ENCODE results near the gene LDHA. TPM values are rescaled to one million over a fixed set of nuclear protein-coding genes. Genes with fewer than 3 reads are reported as not detected.

Gene LDHA
- polyA plus RNA-seq (2013, experiment 1 of 2) = 473 TPM
- 463 TPM for polyA plus RNA-seq (2013, experiment 2 of 2)

- H3K4me3 ChIP-seq (ENCODE audit: low read length) = peak within 1 kb of the TSS; percentile 89
- H3K4me1 ChIP-seq (ENCODE audit: control insufficient read depth, low read depth, low read length) = peaks cover 3% of the 10 kb centered on the region
- H3K27me3 ChIP-seq (ENCODE audit: insufficient read depth, low read length, poor library complexity) = no peaks in the 10 kb centered on the region
- H3K79me1 ChIP-seq (ENCODE audit: low read length) = peaks cover 3% of the 10 kb centered on the region
- H3K56ac ChIP-seq (ENCODE audit: low read length) = peak within 1 kb of the TSS; percentile 92
- peak within 1 kb of the TSS; percentile 51 for H2BK120ac ChIP-seq (ENCODE audit: low read depth, low read length)
- H2BK5ac ChIP-seq (ENCODE audit: low read length) = peak within 1 kb of the TSS; percentile 43
- peak within 1 kb of the TSS; percentile 89 for H3K4me2 ChIP-seq (ENCODE audit: low read length)
- no CpG with 5 or more reads among the region's 60 CpGs for WGBS (ENCODE audit: extremely low coverage, insufficient coverage, low lambda C conversion rate)
- peak within 1 kb of the TSS; percentile 58 for H4K8ac ChIP-seq (ENCODE audit: low read depth, low read length)
- H3K23ac ChIP-seq (ENCODE audit: low read length) = peak within 1 kb of the TSS; percentile 83
- H3K18ac ChIP-seq (ENCODE audit: low read length) = peak within 1 kb of the TSS; percentile 88
- peak within 1 kb of the TSS; percentile 87 for H3K27ac ChIP-seq (ENCODE audit: low read depth, low read length)
- peak within 1 kb of the TSS; percentile 96 for H3K9ac ChIP-seq (ENCODE audit: low read length)
- no peak within 1 kb of the TSS for H2AK5ac ChIP-seq (ENCODE audit: low read length)
- H3K79me2 ChIP-seq (ENCODE audit: control insufficient read depth, insufficient read depth, low read length) = peaks cover 23% of the 10 kb centered on the region
- H3K4ac ChIP-seq (ENCODE audit: low read depth, low read length) = peak within 1 kb of the TSS; percentile 82
- DNase-seq = peak; percentile 96
- peaks cover 5% of the 10 kb centered on the region for H3K36me3 ChIP-seq (ENCODE audit: control insufficient read depth, insufficient read depth, low read length)
- H4K5ac ChIP-seq (ENCODE audit: low read length) = no peak within 1 kb of the TSS
- H2BK15ac ChIP-seq (replicated peaks; ENCODE audit: low read depth) = no peak within 1 kb of the TSS
Measured at GRCh38 chr11:18394275-18394927, at the start of gene LDHA. TSS of gene LDHA (plus strand) at chr11:18394563. CDS start at chr11:18396843, 2,280 bp downstream.

DNA sequence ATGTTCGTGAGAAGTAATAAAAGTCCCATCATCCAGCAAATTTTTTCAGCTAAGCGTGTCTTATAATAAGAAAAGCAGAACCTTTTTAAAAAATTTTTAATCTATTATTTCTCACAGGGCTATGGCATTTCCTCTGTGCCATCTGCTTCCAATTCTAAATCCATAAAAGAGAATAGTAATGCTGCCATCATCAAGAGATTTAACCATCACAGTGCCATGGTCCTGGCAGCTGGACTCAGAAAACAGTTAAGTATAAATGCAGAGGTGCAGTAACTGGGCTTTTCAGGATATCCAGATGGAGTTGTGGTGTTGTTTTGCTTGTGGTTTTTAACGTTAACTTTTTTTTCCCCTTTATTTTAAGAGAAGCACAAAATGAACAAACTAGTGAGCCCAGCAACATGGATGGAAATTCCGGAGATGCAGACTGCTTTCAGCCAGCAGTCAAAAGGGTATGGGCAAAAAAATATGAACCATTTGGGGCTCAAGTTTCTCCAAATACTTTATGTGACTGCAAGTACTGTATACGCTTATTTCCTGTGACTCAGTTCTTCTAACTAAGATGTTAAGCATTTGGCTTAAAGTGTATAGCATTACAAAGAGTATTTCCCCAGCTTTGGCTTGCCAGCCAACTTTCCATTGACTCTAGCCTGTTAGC, 46.8 kb upstream of the LDHA start:
- Histone ChIP-seq H4K8ac (ENCODE audit: low read depth, low read length) (no peak overlapping the region), H3K79me2 (ENCODE audit: control insufficient read depth, insufficient read depth, low read length) (no peaks in the 10 kb centered on the region), H3K18ac (ENCODE audit: low read length) (no peak overlapping the region), H3K56ac (ENCODE audit: low read length) (no peak overlapping the region), H3K9ac (ENCODE audit: low read length) (no peak overlapping the region), H3K4ac (ENCODE audit: low read depth, low read length) (no peak overlapping the region), H2BK15ac (replicated peaks; ENCODE audit: low read depth) (no peak overlapping the region), H4K5ac (ENCODE audit: low read length) (no peak overlapping the region), H2BK5ac (ENCODE audit: low read length) (no peak overlapping the region), H3K23ac (ENCODE audit: low read length) (no peak overlapping the region), H2BK120ac (ENCODE audit: low read depth, low read length) (no peak overlapping the region), H3K27ac (ENCODE audit: low read depth, low read length) (no peak overlapping the region), H3K79me1 (ENCODE audit: low read length) (no peaks in the 10 kb centered on the region), H3K36me3 (ENCODE audit: control insufficient read depth, insufficient read depth, low read length) (peaks cover 2% of the 10 kb centered on the region), H3K4me2 (ENCODE audit: low read length) (no peak overlapping the region), H3K4me1 (ENCODE audit: control insufficient read depth, low read depth, low read length) (no peaks in the 10 kb centered on the region), H3K27me3 (ENCODE audit: insufficient read depth, low read length, poor library complexity) (no peaks in the 10 kb centered on the region), H2AK5ac (ENCODE audit: low read length) (no peak overlapping the region), H3K4me3 (ENCODE audit: low read length) (no peak overlapping the region)
- no peak for DNase-seq
- no CpG with 5 or more reads among the region's 5 CpGs for WGBS (ENCODE audit: extremely low coverage, insufficient coverage, low lambda C conversion rate)

GRCh38 chr11:18352581-18352980, 41.8 kb upstream of the LDHA start:
- H3K56ac ChIP-seq (ENCODE audit: low read length) = no peak overlapping the region
- H3K23ac ChIP-seq (ENCODE audit: low read length) = no peak overlapping the region
- no peak overlapping the region for H3K9ac ChIP-seq (ENCODE audit: low read length)
- H2BK15ac ChIP-seq (replicated peaks; ENCODE audit: low read depth) = no peak overlapping the region
- no peak for DNase-seq
- no peak overlapping the region for H3K27ac ChIP-seq (ENCODE audit: low read depth, low read length)
- no peaks in the 10 kb centered on the region for H3K79me1 ChIP-seq (ENCODE audit: low read length)
- no peak overlapping the region for H2BK5ac ChIP-seq (ENCODE audit: low read length)
- no peak overlapping the region for H4K5ac ChIP-seq (ENCODE audit: low read length)
- H3K18ac ChIP-seq (ENCODE audit: low read length) = no peak overlapping the region
- H4K8ac ChIP-seq (ENCODE audit: low read depth, low read length) = no peak overlapping the region
- H2AK5ac ChIP-seq (ENCODE audit: low read length) = no peak overlapping the region
- no peak overlapping the region for H3K4me2 ChIP-seq (ENCODE audit: low read length)
- H2BK120ac ChIP-seq (ENCODE audit: low read depth, low read length) = no peak overlapping the region
- H3K4me1 ChIP-seq (ENCODE audit: control insufficient read depth, low read depth, low read length) = no peaks in the 10 kb centered on the region
- H3K79me2 ChIP-seq (ENCODE audit: control insufficient read depth, insufficient read depth, low read length) = no peaks in the 10 kb centered on the region
- no peak overlapping the region for H3K4ac ChIP-seq (ENCODE audit: low read depth, low read length)
- H3K36me3 ChIP-seq (ENCODE audit: control insufficient read depth, insufficient read depth, low read length) = peaks cover 2% of the 10 kb centered on the region
- H3K4me3 ChIP-seq (ENCODE audit: low read length) = no peak overlapping the region
- no peaks in the 10 kb centered on the region for H3K27me3 ChIP-seq (ENCODE audit: insufficient read depth, low read length, poor library complexity)
- WGBS (ENCODE audit: extremely low coverage, insufficient coverage, low lambda C conversion rate) = no CpG with 5 or more reads among the region's 3 CpGs

- H3K79me1 ChIP-seq (ENCODE audit: low read length) = no peaks in the 10 kb centered on the region
- no peak overlapping the region for H3K4ac ChIP-seq (ENCODE audit: low read depth, low read length)
- no peaks in the 10 kb centered on the region for H3K4me1 ChIP-seq (ENCODE audit: control insufficient read depth, low read depth, low read length)
- H3K18ac ChIP-seq (ENCODE audit: low read length) = no peak overlapping the region
- no peaks in the 10 kb centered on the region for H3K79me2 ChIP-seq (ENCODE audit: control insufficient read depth, insufficient read depth, low read length)
- H3K36me3 ChIP-seq (ENCODE audit: control insufficient read depth, insufficient read depth, low read length) = no peaks in the 10 kb centered on the region
- no peak overlapping the region for H4K5ac ChIP-seq (ENCODE audit: low read length)
- H2AK5ac ChIP-seq (ENCODE audit: low read length) = no peak overlapping the region
- H3K27me3 ChIP-seq (ENCODE audit: insufficient read depth, low read length, poor library complexity) = no peaks in the 10 kb centered on the region
- no peak for DNase-seq
- H4K8ac ChIP-seq (ENCODE audit: low read depth, low read length) = no peak overlapping the region
- H3K9ac ChIP-seq (ENCODE audit: low read length) = no peak overlapping the region
- no peak overlapping the region for H2BK15ac ChIP-seq (replicated peaks; ENCODE audit: low read depth)
- H3K23ac ChIP-seq (ENCODE audit: low read length) = no peak overlapping the region
- WGBS (ENCODE audit: extremely low coverage, insufficient coverage, low lambda C conversion rate) = no CpG with 5 or more reads among the region's 4 CpGs
- no peak overlapping the region for H3K27ac ChIP-seq (ENCODE audit: low read depth, low read length)
- no peak overlapping the region for H2BK5ac ChIP-seq (ENCODE audit: low read length)
- H3K56ac ChIP-seq (ENCODE audit: low read length) = no peak overlapping the region
- no peak overlapping the region for H3K4me3 ChIP-seq (ENCODE audit: low read length)
- H2BK120ac ChIP-seq (ENCODE audit: low read depth, low read length) = no peak overlapping the region
- H3K4me2 ChIP-seq (ENCODE audit: low read length) = no peak overlapping the region
Measured at GRCh38 chr11:18358646-18359045, 35.7 kb upstream of the LDHA start.

DNA sequence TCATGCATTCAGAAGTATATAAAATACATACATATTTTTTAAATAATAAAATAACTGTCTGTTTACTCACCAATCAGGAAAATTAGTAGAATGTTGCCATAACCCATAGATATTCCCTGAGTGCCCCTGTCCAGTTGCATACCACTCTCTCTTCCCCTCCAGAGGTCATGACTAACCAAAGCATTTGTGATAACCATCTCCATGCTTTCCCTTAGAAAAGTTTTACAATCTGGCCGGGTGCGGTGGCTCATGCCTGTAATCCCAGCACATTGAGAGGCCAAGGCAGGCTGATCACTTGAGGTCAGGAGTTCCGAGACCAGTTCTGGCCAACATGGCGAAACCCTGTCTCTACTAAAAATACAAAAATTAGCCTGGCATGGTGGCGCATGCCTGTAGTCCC, 33.2 kb upstream of the LDHA start:
- Histone ChIP-seq H3K79me1 (ENCODE audit: low read length) (no peaks in the 10 kb centered on the region), H3K23ac (ENCODE audit: low read length) (no peak overlapping the region), H3K4me3 (ENCODE audit: low read length) (no peak overlapping the region), H3K18ac (ENCODE audit: low read length) (no peak overlapping the region), H3K9ac (ENCODE audit: low read length) (no peak overlapping the region), H2BK120ac (ENCODE audit: low read depth, low read length) (no peak overlapping the region), H2BK15ac (replicated peaks; ENCODE audit: low read depth) (no peak overlapping the region), H3K27ac (ENCODE audit: low read depth, low read length) (no peak overlapping the region), H3K79me2 (ENCODE audit: control insufficient read depth, insufficient read depth, low read length) (no peaks in the 10 kb centered on the region), H3K4ac (ENCODE audit: low read depth, low read length) (no peak overlapping the region), H3K4me1 (ENCODE audit: control insufficient read depth, low read depth, low read length) (no peaks in the 10 kb centered on the region), H2AK5ac (ENCODE audit: low read length) (no peak overlapping the region), H3K56ac (ENCODE audit: low read length) (no peak overlapping the region), H2BK5ac (ENCODE audit: low read length) (no peak overlapping the region), H3K36me3 (ENCODE audit: control insufficient read depth, insufficient read depth, low read length) (peaks cover 6% of the 10 kb centered on the region), H4K5ac (ENCODE audit: low read length) (no peak overlapping the region), H4K8ac (ENCODE audit: low read depth, low read length) (no peak overlapping the region), H3K27me3 (ENCODE audit: insufficient read depth, low read length, poor library complexity) (no peaks in the 10 kb centered on the region), H3K4me2 (ENCODE audit: low read length) (no peak overlapping the region)
- no peak for DNase-seq
- WGBS (ENCODE audit: extremely low coverage, insufficient coverage, low lambda C conversion rate) = no CpG with 5 or more reads among the region's 5 CpGs
